Stimulated activated naive CD8-positive, alpha-beta T cell treated with anti-CD3 and anti-CD28 coated beads, Interleukin-15, Interleukin-2, amounts not matched to agents 100 ng/mL and 50 ng/mL, for 24 hours (primary cell): ENCODE data around the gene GPC6.

Experiments
- H3K27ac Mint-ChIP-seq: one replicate; pipeline ENCODE4 v1.8.0; 2021; ENCODE audit warnings: mild to moderate bottlenecking, mixed read lengths
- H3K27me3 Mint-ChIP-seq: one replicate; pipeline ENCODE4 v1.8.0; 2021; ENCODE audit warnings: mixed read lengths
- H3K36me3 Mint-ChIP-seq: one replicate; pipeline ENCODE4 v1.8.0; 2021; ENCODE audit warnings: low read depth, mixed read lengths
- H3K4me1 Mint-ChIP-seq: one replicate; pipeline ENCODE4 v1.8.0; 2021; ENCODE audit warnings: low read depth, mixed read lengths
- H3K4me3 Mint-ChIP-seq: one replicate; pipeline ENCODE4 v1.8.0; 2021; ENCODE audit warnings: mild to moderate bottlenecking, mixed read lengths
- H3K9me3 Mint-ChIP-seq: one replicate; pipeline ENCODE4 v1.8.0; 2021; ENCODE audit warnings: mixed read lengths

GPC6 gene

DNA sequence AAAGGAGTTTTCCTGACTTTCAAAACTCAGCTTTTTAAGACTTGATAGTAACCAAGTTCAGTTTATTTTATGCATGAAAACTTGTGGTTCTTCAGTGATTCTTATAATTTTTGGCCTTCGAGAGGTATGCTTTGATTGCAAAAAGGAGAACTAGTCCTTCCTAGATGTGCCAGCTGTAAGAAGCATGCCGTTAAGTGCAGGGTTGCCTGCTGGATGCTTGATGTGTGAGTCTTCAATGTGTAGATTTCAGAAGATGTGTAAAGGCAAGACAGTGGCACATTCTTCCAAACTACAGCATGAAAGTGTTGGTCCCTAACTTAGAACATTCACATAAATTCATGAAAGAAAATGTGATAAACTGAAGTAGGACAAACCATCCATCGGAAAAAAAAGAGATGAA, 720.4 kb downstream of the GPC6 start:
- no peak overlapping the region for H3K4me3 Mint-ChIP-seq
- H3K36me3 Mint-ChIP-seq: no peaks in the 10 kb centered on the region
- no peaks in the 10 kb centered on the region for H3K4me1 Mint-ChIP-seq
- H3K27me3 Mint-ChIP-seq: peaks cover 3% of the 10 kb centered on the region
- no peak overlapping the region for H3K27ac Mint-ChIP-seq
- no peaks in the 10 kb centered on the region for H3K9me3 Mint-ChIP-seq

DNA sequence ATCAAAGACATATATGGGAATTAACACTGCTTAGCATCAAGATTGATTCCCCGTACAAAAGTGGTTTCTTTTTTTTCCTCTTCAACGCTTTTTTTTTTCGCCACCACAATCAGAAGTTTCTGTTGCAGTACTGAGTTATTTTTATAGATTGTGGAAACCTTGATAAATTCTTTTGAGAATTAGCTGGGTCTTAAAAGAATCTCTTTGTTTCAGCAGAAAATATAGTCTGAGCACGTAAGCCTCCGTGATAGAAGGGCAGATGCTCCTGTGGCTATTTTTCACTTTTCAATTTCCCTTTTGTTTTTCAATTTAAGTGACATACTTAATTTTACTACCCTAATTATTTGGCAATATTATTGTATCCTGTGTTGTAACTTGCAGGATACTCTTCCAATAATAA, 721.0 kb downstream of the GPC6 start:
- no peaks in the 10 kb centered on the region for H3K4me1 Mint-ChIP-seq
- H3K27ac Mint-ChIP-seq: no peak overlapping the region

DNA sequence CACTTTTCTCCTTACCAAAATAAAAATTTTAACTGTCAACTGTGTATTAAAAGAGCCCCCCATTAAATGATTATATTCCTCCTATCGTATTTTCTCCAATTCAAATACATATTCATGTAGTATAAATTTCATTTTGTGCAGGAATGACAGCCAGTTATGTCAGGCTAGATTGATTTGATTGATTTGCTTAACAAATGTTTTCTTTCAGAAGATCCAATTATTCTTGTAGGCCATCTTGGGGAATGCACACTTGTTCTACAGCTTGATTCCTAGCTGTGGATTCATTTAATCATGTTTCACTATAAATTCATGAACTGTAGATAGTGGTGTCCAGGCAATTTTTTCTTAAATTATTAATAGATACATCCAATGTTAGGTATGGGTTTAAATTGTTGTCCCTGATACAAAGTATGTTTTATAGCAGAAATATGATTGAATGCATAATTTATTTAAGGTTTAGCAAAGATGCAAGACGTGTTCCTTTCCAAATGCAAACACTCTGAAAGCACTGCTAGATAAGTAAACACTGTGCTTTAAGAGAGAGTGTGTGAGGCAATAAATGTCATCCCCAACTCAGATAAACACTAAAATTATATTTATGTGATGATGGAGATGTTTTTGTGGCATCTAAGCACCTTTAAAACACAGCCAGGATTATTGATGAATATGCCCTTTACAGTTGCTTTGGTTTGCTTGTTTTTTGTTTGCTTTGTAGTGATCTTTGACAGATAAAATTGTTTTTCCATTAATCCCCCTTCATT, 721.7 kb downstream of the GPC6 start:
- Mint-ChIP-seq H3K36me3 (no peaks in the 10 kb centered on the region), H3K27me3 (peaks cover 3% of the 10 kb centered on the region), H3K9me3 (no peaks in the 10 kb centered on the region), H3K27ac (no peak overlapping the region), H3K4me1 (no peaks in the 10 kb centered on the region), H3K4me3 (no peak overlapping the region)

More for the DNA sequence above, 721.0 kb downstream of the GPC6 start:
- H3K9me3 Mint-ChIP-seq: no peaks in the 10 kb centered on the region
- H3K4me3 Mint-ChIP-seq: no peak overlapping the region
- no peaks in the 10 kb centered on the region for H3K36me3 Mint-ChIP-seq
- peaks cover 3% of the 10 kb centered on the region for H3K27me3 Mint-ChIP-seq

DNA sequence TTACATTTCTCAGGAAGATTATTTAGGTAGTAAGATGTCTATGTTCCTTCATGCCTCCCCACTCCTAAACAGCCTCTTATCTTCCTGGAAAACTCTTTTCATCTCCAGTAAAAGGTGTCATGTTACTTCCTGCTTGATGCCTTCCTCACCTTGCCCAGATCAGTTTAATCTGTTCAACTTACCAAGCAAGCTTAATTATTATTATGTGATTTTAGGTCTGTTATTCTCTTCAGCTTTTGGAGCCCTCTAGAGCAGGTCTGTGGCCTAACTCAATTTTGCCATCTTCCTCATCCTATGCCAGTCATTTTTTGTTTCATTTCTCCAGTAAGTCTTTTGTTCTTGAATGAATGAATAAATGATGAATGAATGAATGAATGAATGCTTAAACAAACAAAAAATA, 724.5 kb downstream of the GPC6 start:
- Mint-ChIP-seq H3K27me3 (no peaks in the 10 kb centered on the region), H3K9me3 (no peaks in the 10 kb centered on the region), H3K4me1 (no peaks in the 10 kb centered on the region), H3K4me3 (no peak overlapping the region), H3K27ac (no peak overlapping the region), H3K36me3 (no peaks in the 10 kb centered on the region)

DNA sequence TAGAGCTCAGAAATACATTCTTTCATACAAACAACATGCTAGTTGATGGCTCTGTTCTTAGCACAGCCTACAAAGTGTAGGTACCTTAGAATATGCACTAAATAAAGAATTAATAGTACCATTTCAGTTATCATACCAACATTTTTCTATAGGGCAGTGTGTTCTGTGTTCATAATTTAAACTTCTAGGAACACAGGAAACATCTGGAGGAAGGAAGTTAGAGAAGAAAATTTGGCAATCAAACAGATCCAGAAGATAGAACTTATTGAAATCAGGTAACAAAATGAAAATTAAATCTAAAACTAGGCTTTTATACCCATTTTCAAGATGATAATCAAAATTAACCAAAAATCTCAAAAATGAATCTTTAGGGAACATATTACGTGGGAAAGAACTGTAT, 725.3 kb downstream of the GPC6 start:
- H3K4me1 Mint-ChIP-seq: no peaks in the 10 kb centered on the region
- no peaks in the 10 kb centered on the region for H3K36me3 Mint-ChIP-seq
- H3K4me3 Mint-ChIP-seq: no peak overlapping the region
- no peaks in the 10 kb centered on the region for H3K27me3 Mint-ChIP-seq
- H3K27ac Mint-ChIP-seq: no peak overlapping the region
- H3K9me3 Mint-ChIP-seq: no peaks in the 10 kb centered on the region

DNA sequence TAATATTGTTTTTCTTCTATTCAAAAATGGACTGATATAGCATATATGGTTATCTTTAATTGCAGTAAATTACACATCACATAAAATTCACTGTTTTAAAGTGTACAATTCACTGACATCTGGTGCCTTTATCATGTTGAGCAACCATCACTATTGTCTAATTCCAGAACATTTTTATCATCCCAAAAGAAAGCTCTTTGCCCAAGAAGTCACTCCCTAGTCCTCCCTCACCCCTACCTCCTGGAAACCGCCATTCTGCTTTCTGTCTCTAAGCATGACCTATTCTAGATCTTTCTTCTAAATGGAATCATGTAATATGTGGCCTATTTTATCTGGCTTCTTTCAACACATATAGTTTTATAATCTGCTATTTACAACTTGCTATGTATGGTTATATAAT, 727.2 kb downstream of the GPC6 start:
- no peak overlapping the region for H3K4me3 Mint-ChIP-seq
- no peaks in the 10 kb centered on the region for H3K4me1 Mint-ChIP-seq
- H3K36me3 Mint-ChIP-seq: no peaks in the 10 kb centered on the region
- no peaks in the 10 kb centered on the region for H3K9me3 Mint-ChIP-seq
- H3K27me3 Mint-ChIP-seq: no peaks in the 10 kb centered on the region
- H3K27ac Mint-ChIP-seq: no peak overlapping the region

DNA sequence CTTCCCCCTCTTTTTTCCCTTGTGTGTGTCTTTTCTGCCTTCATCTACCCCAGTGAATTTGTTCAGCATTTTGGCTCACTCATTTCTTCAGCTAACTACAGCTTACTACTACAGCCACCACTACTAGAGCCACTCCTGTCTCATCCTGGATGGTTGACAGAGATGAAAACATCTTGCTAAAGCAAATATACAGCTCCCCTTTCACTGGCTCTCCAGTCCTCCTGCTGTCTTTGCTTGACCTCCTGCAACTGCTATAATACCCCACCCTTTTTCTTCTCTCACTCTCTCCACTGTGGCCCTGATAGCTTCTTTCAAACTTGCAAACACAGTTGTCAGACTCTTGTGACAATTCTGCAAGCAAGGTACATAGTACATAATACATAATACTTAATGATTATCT, 729.3 kb downstream of the GPC6 start:
- Mint-ChIP-seq H3K27me3 (no peaks in the 10 kb centered on the region), H3K4me1 (no peaks in the 10 kb centered on the region), H3K9me3 (no peaks in the 10 kb centered on the region), H3K4me3 (no peak overlapping the region), H3K27ac (no peak overlapping the region), H3K36me3 (no peaks in the 10 kb centered on the region)

DNA sequence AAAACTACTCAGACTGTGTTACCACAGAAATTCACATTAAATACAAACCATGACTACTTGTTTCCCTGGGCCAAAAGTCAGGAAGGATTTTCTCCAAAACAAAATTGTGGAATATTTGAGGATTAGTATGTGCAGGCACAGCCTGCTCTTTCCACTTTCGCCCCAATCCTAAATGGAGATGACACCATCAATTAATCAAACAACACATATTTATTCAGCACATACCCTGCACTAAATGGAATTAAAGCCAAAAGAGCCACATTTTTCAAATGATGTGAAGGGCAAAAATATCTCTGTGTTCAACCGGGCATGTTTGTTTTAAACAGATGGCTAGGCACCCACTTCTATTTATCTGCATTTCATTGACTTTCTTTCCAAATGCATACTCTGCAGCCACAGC, 729.8 kb downstream of the GPC6 start:
- no peak overlapping the region for H3K27ac Mint-ChIP-seq
- H3K4me1 Mint-ChIP-seq: no peaks in the 10 kb centered on the region
- no peaks in the 10 kb centered on the region for H3K27me3 Mint-ChIP-seq
- H3K36me3 Mint-ChIP-seq: no peaks in the 10 kb centered on the region
- no peaks in the 10 kb centered on the region for H3K9me3 Mint-ChIP-seq
- H3K4me3 Mint-ChIP-seq: no peak overlapping the region

DNA sequence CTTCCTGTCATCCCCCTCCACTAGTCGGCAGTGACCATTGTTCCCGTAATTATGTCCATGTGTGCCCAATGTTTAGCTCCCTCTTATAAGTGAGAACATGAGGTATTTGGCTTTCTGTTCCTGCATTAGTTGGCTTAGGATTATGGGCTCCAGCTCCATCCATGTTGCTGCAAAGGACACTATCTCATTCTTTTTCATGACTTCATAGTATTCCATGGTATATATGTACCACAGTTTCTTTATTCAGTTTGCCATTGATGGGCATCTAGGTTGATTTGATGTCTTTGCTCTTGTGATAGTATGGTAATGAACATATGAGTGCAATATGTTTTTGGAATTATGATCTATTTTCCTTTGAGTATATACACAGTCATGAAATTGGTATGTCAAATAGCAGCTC, 730.8 kb downstream of the GPC6 start:
- Mint-ChIP-seq H3K27me3 (no peaks in the 10 kb centered on the region), H3K4me3 (no peak overlapping the region), H3K4me1 (no peaks in the 10 kb centered on the region), H3K27ac (no peak overlapping the region), H3K9me3 (no peaks in the 10 kb centered on the region), H3K36me3 (no peaks in the 10 kb centered on the region)

DNA sequence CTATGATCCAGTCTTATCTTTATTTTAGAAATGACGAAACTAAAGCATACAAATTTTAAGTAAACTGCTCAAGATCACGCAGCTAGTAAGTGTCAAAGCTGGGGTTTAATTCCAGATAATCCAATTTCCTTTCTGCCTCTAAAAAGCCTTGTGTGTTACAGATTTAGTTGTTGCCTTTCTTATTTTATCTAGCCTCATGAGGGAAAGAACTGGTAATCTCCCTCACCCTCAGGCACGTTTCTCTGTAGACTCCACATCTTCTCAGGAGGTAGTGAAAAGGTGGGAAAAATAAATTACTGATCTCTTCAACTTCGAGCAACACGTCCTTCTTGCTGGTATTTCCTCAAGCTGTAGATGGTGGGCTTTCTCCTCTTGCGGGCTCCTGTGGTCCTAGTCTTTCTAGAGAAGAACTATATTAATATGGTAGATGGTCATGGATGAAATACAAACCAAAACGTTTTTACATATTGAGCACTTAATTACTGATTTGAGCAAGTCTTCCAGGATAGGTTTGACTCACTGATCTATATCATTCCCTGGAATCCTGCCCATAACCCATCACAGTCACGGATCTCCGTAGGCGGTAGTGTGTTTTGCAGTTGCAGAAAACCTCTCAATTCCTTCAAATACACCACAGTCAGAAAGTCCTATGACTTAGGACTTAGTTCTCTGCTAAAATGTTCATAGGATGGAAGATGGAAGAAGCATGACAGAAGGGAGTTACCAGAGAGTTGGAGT, 733.4 kb downstream of the GPC6 start:
- H3K4me3 Mint-ChIP-seq: no peak overlapping the region

DNA sequence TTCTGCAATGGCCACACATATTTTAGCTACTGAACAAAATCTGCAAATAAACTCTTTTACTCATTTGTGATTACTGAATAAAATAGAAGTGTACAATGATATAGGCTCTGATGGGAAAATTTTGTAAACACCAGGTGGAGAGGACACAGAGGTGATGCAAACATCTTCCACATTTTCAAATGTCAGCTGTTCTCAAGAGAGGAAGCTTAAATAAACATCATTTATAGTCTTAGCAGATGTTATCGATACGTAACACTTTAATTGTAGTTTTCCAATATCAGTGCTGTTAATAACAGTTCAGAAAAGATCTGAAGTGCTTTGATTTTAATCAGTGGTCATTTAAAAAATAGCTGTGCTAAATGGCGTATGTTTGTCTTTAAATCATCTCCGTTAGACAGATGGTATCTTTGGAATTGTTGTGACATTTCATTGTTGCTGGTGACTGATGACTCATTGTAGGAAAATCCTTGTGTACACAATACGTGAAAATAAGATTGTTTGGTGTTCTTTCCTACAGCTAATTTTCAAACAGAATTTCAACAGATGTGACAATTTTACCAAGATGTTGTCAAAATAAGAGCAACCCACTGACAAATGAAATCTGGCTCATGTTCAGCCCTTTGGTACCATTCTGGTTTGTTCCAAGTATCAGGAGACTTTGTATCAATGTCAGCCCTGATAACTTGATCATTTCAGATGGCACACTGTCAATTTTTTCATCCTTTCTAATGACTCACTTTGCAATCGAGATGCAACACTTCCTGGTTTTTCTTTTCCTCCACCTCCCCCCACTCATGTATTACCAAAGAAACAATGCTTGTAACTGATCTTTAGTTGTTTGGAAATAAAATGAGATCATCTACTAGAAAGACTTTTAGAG, 736.9 kb downstream of the GPC6 start:
- H3K4me1 Mint-ChIP-seq: no peaks in the 10 kb centered on the region
- H3K27ac Mint-ChIP-seq: no peak overlapping the region
- no peaks in the 10 kb centered on the region for H3K27me3 Mint-ChIP-seq
- no peak overlapping the region for H3K4me3 Mint-ChIP-seq
- H3K9me3 Mint-ChIP-seq: no peaks in the 10 kb centered on the region
- no peaks in the 10 kb centered on the region for H3K36me3 Mint-ChIP-seq

More for the DNA sequence above, 733.4 kb downstream of the GPC6 start:
- Mint-ChIP-seq H3K9me3 (no peaks in the 10 kb centered on the region), H3K36me3 (no peaks in the 10 kb centered on the region), H3K4me1 (no peaks in the 10 kb centered on the region), H3K27ac (no peak overlapping the region), H3K27me3 (no peaks in the 10 kb centered on the region)

DNA sequence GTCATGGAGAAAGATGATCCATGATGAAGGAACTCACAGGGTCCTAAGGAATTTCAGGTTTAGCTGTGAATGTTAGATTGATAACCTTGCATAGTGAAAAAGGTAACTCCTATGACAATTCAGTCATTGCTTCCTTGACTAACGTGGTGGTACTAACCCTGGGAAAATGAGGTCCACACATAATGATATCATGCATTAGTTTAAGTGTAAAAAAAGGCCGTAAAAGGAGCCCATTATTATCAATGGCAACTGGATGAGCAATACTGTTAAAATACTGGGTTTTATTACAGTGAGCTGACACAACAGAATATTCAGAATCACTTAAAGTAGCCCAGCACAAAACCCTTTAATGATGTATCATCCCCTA, 737.5 kb downstream of the GPC6 start:
- H3K9me3 Mint-ChIP-seq: no peaks in the 10 kb centered on the region
- no peak overlapping the region for H3K4me3 Mint-ChIP-seq
- no peaks in the 10 kb centered on the region for H3K36me3 Mint-ChIP-seq
- no peaks in the 10 kb centered on the region for H3K27me3 Mint-ChIP-seq
- no peaks in the 10 kb centered on the region for H3K4me1 Mint-ChIP-seq
- no peak overlapping the region for H3K27ac Mint-ChIP-seq

DNA sequence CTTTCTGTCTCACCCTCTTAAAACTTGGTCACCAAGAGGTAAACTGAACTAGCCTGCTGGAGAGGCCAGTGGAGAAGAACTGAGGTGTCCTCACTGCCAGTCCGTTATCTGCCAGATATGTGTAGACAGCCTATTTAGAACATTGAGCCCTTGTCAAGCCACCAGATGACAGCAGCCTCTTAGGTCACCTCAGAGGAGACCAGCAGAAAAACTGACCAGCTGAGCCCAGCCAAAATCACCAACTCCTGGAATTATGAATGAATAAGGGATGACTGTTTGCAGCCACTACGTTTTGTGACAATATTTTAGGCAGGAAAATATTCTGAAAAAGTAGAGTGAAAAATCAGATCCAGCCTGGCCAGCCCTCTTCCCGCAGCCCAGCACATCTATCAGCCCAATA, 739.0 kb downstream of the GPC6 start:
- H3K27ac Mint-ChIP-seq: no peak overlapping the region
- H3K9me3 Mint-ChIP-seq: no peaks in the 10 kb centered on the region
- H3K4me1 Mint-ChIP-seq: no peaks in the 10 kb centered on the region
- no peaks in the 10 kb centered on the region for H3K27me3 Mint-ChIP-seq
- no peak overlapping the region for H3K4me3 Mint-ChIP-seq
- no peaks in the 10 kb centered on the region for H3K36me3 Mint-ChIP-seq

DNA sequence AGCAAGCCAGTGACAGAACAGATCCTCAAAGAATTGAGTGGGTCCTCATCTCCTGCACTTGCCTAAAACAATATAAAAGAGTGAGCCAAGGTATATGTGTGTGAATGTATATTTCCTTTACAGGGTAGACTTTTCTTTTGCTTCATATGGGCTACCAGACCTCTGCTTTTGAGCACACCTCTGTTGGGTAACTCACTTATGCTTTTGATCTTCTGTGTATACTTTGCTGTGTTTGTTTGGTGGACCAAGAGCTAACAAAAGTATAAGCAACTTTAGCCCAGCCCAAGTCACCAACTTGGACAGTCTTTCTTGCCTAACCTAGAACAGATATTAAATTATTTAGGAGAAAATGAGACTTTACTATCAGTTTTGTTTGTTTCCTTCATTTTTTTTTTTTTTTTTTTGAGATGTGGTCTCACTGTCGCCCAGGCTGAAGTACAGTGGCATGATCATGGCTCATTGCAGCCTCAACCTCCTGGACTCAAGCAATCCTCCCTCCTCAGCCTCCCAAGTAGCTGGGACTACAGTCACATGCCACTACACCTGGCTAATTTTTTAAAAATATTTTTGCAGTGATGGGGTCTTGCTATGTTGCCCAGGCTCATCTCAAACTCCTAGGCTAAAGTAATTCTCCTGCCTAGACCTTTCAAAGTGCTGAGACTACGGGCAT, 739.8 kb downstream of the GPC6 start:
- H3K4me3 Mint-ChIP-seq: no peak overlapping the region

DNA sequence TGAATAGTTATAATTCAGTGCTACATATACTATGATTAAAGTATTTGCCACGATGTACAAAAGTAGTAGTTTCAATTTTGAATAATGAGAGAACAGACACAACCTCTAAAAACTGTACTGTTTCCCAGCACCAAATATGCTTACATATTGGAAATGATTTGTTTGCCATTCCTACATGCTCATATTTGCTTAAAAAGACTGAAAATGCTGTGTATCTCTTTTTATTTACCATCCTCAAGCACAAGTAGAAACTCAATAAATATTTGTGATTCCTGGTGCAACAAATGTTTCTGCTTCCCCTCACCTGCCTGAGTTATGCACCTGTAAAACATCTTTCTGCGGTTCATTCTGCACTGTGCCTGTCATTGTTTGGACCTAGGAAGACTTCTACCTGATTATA, 740.7 kb downstream of the GPC6 start:
- Mint-ChIP-seq H3K4me1 (no peaks in the 10 kb centered on the region), H3K9me3 (no peaks in the 10 kb centered on the region), H3K36me3 (no peaks in the 10 kb centered on the region), H3K27ac (no peak overlapping the region), H3K27me3 (no peaks in the 10 kb centered on the region), H3K4me3 (no peak overlapping the region)

More for the DNA sequence above, 739.8 kb downstream of the GPC6 start:
- Mint-ChIP-seq H3K27me3 (no peaks in the 10 kb centered on the region), H3K36me3 (no peaks in the 10 kb centered on the region), H3K4me1 (no peaks in the 10 kb centered on the region), H3K9me3 (no peaks in the 10 kb centered on the region), H3K27ac (no peak overlapping the region)
